Subcutaneous abdominal adipose tissue (tissue), 5 donors: ENCODE measurements around the gene ANO2.
"Not testable (repeated sequence)": the region's sequence is repeated elsewhere in the genome, so short reads cannot be mapped to it uniquely, and the experiment has no call there.

Source experiments
- H3K27ac ChIP-seq: one replicate; pipeline ENCODE4 v1.7.0; 2013; ENCODE audit warnings: low read depth, mild to moderate bottlenecking, inconsistent platforms, low read length, moderate library complexity
- H3K27me3 ChIP-seq, 5 donors: one replicate each; pipeline ENCODE4 v1.7.0; 2013; ENCODE audit warnings: low read length in 5 of 5, inconsistent platforms in 1 of 5; ENCODE audit not compliant: control insufficient read depth in 5 of 5, insufficient read depth in 4 of 5
- H3K36me3 ChIP-seq, 5 donors: one replicate each; pipeline ENCODE4 v1.7.0; 2013; ENCODE audit warnings: low read length in 5 of 5; ENCODE audit not compliant: control insufficient read depth in 5 of 5, insufficient read depth in 5 of 5
- H3K4me1 ChIP-seq, 5 donors: one replicate each; pipeline ENCODE4 v1.7.0; 2013; ENCODE audit warnings: low read length in 5 of 5, mild to moderate bottlenecking in 3 of 5, moderate library complexity in 1 of 5; ENCODE audit not compliant: control insufficient read depth in 5 of 5, insufficient read depth in 5 of 5
- H3K4me3 ChIP-seq, 5 donors: one replicate each; pipeline ENCODE4 v1.7.0; 2013; ENCODE audit warnings: low read length in 5 of 5, low read depth in 1 of 5
- H3K9ac ChIP-seq, 5 donors: one replicate each; pipeline ENCODE4 v1.7.0; 2013; ENCODE audit warnings: low read length in 5 of 5, mild to moderate bottlenecking in 4 of 5, moderate library complexity in 3 of 5
- H3K9me3 ChIP-seq, 5 donors: one replicate each; pipeline ENCODE4 v1.7.0; 2013; ENCODE audit warnings: low read length in 5 of 5; ENCODE audit not compliant: control insufficient read depth in 5 of 5
- donor health status: healthy.
- donor health status: healthy.
- donor health status: healthy.
- donor health status: healthy.
- donor health status: healthy.

Gene ANO2

DNA sequence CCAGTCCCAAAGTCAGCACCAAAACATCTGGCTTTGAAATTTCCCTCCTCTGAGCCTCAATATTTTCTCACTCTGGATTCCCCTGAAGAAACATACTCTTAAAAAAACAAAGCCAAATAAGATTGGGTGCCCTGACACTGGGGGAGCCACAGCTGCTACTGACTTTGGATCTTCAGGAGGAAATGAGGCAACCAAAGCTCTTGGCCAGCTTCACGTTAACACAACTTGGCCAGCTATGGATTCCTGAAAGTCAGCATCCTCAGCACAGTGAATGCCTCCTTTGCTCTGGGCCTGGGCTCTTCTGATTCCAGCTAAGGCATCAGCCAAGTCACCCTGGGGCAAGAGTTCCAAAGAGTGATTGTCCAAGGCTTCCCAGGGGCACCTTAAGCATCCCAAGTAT, 254.8 kb downstream of the ANO2 start:
- no peak overlapping the region for H3K9ac ChIP-seq
- H3K4me3 ChIP-seq = no peak overlapping the region
- H3K4me1 ChIP-seq = no peaks in the 10 kb centered on the region
- peaks cover 0 to 3% (median 0%) of the 10 kb centered on the region in 5 donors for H3K36me3 ChIP-seq
- peaks cover 0 to 3% (median 0%) of the 10 kb centered on the region in 5 donors for H3K27me3 ChIP-seq
- H3K27ac ChIP-seq = no peak overlapping the region
- no peaks in the 10 kb centered on the region for H3K9me3 ChIP-seq

DNA sequence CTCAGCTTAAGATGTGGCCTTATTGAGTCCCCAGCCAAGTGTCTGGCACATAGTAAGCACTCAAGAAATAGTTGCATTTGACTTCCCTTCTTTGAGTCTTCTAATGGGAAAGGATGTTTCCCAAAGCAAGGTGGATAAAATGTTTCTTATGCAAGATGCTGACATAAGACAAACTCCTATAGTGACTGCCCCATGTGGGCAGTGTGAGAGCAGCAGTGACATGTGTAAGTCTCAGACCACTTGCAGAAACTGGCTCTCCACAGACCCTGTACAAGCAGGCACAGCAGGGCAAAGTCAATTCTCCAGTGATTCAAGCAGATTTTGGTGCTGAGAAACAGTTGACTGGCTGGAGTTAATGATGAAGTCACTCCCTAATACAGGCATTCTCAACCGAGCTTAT, 255.3 kb downstream of the ANO2 start:
- no peak overlapping the region for H3K9ac ChIP-seq
- peaks cover 0 to 3% (median 0%) of the 10 kb centered on the region in 5 donors for H3K27me3 ChIP-seq
- H3K27ac ChIP-seq = no peak overlapping the region
- H3K9me3 ChIP-seq = no peaks in the 10 kb centered on the region
- H3K4me1 ChIP-seq = no peaks in the 10 kb centered on the region
- H3K4me3 ChIP-seq = no peak overlapping the region
- peaks cover 0 to 3% (median 0%) of the 10 kb centered on the region in 5 donors for H3K36me3 ChIP-seq

DNA sequence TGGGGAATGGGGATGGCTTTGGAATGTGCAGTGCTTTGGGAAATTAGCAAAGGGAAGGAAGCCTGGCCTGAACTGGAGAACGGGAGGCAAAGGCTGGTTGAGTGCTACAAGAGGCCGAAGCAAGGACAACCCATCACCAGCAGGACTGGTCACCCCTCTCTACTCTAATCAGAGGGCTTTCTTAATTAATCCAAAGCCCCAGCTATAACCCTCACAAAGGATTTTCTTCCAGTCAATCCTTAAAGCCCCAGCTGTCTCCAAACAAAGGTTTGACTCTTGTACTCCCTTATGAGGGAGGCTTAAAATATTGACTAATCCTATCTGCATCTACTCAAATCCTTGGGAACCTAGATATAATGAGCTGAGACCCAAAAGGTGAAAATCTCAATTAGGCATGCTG, 256.8 kb downstream of the ANO2 start:
- no peak overlapping the region for H3K27ac ChIP-seq

GRCh38 chr12:5685935-5686334, 259.1 kb downstream of the ANO2 start:
- H3K9me3 ChIP-seq = no peaks in the 10 kb centered on the region
- no peak overlapping the region for H3K4me3 ChIP-seq

More for the DNA sequence above, 256.8 kb downstream of the ANO2 start:
- no peak overlapping the region for H3K4me3 ChIP-seq
- peaks cover 0 to 2% (median 0%) of the 10 kb centered on the region in 5 donors for H3K36me3 ChIP-seq
- H3K27me3 ChIP-seq = peaks cover 0 to 5% (median 2%) of the 10 kb centered on the region in 5 donors
- no peak overlapping the region for H3K9ac ChIP-seq
- no peaks in the 10 kb centered on the region for H3K9me3 ChIP-seq
- no peaks in the 10 kb centered on the region for H3K4me1 ChIP-seq

DNA sequence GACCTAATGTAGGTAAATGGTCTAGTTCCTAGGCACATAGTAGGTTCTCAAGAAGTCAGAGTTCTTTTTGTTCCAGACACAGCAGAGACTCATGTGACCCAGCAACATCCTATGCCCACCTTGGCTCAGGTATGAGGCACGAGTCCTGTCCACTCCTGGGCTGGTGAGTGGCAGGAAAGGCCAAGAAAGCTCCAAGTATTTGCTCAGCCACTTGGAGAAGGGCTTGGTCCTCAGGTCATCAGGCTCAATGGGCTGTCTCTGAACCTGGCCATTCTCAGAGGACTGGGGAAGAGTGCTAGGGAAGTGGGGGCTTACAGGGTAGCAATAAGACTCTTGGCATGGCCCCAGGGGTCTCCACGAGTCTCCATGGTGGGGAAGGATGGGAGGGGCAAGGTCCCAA, 260.1 kb downstream of the ANO2 start:
- Histone ChIP-seq H3K9me3 (no peaks in the 10 kb centered on the region), H3K9ac (no peak overlapping the region), H3K36me3 (no peaks in the 10 kb centered on the region), H3K4me1 (peaks cover 0 to 8% (median 0%) of the 10 kb centered on the region in 5 donors), H3K27ac (no peak overlapping the region), H3K27me3 (peaks cover 0 to 5% (median 2%) of the 10 kb centered on the region in 5 donors), H3K4me3 (no peak overlapping the region)

More at GRCh38 chr12:5685935-5686334, 259.1 kb downstream of the ANO2 start:
- Histone ChIP-seq H3K9ac (no peak overlapping the region), H3K36me3 (no peaks in the 10 kb centered on the region), H3K4me1 (peaks cover 0 to 8% (median 0%) of the 10 kb centered on the region in 5 donors), H3K27ac (no peak overlapping the region), H3K27me3 (peaks cover 0 to 5% (median 2%) of the 10 kb centered on the region in 5 donors)

- Histone ChIP-seq H3K27me3 (peaks cover 0 to 5% (median 2%) of the 10 kb centered on the region in 5 donors), H3K27ac (no peak overlapping the region), H3K9ac (no peak overlapping the region), H3K4me1 (peaks cover 0 to 8% (median 0%) of the 10 kb centered on the region in 5 donors), H3K36me3 (no peaks in the 10 kb centered on the region), H3K9me3 (no peaks in the 10 kb centered on the region), H3K4me3 (no peak overlapping the region)
Observed at GRCh38 chr12:5682581-5682980, 262.5 kb downstream of the ANO2 start.

GRCh38 chr12:5678176-5678575, 266.9 kb downstream of the ANO2 start:
- Histone ChIP-seq H3K27me3 (peaks cover 0 to 3% (median 0%) of the 10 kb centered on the region in 5 donors), H3K36me3 (no peaks in the 10 kb centered on the region), H3K9ac (no peak overlapping the region), H3K27ac (no peak overlapping the region), H3K4me3 (no peak overlapping the region), H3K9me3 (no peaks in the 10 kb centered on the region), H3K4me1 (peaks cover 0 to 8% (median 0%) of the 10 kb centered on the region in 5 donors)

DNA sequence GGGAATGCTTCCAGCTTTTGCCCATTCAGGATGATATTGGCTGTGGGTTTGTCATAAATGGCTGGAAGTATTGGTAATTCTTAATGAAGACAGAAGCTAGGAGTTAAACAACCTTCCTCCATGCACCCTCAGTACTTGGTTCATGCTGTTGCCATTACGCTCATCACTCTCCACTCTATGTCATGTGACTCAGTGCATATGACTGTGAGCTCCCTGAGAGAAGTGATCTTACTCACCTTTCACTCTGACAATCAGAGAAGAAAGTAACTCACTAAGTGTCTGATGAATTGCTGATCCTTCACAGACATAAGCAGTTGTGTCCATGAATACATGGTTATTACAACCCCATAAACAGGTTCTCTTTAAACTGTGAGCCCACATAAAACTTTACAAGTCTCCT, 275.4 kb downstream of the ANO2 start:
- H3K27ac ChIP-seq, H3K9ac ChIP-seq, H3K36me3 ChIP-seq, H3K4me1 ChIP-seq, H3K4me3 ChIP-seq, H3K27me3 ChIP-seq, H3K9me3 ChIP-seq: not testable (repeated sequence)

DNA sequence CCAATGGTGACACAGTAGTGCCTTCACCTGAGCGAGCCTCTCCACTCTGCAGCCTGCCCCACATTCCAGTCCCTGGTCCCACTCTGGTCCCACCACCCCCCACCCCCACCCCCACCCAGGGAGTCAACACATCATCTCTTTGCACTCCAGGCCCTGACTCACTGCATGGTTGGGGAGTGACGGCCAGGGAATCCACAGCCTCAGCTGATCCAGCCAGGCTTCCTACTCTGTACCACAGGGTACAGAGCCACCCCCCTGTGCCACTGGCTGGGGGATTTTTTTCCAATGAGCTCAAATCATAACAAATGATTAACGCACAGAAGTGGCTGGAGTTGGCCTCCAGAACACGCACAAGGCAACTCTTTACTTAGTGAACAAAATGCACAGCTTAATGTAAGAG, 279.4 kb downstream of the ANO2 start:
- no peaks in the 10 kb centered on the region for H3K27me3 ChIP-seq
- no peak overlapping the region for H3K27ac ChIP-seq
- no peaks in the 10 kb centered on the region for H3K9me3 ChIP-seq
- no peaks in the 10 kb centered on the region for H3K36me3 ChIP-seq
- H3K9ac ChIP-seq = no peak overlapping the region
- H3K4me3 ChIP-seq = no peak overlapping the region
- no peaks in the 10 kb centered on the region for H3K4me1 ChIP-seq

DNA sequence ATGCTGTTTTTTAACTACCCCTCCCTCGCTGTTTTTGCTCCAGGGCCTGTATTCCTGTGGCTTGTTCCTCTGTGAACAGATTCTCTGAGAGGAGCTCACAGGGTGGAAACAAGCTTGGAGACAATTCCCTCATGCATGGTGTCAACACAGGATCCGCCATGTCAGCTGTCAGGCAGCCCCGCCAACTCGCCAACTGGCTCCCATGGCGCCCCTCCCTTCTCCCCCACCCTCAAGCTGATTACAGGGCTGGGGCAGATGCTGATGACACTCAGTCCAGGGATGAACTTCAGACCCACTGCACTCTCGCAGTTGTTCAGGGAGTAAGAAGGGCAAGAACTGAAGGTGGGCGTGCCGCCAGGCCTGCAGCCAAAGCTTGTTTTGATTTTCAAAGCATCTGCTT, 283.2 kb downstream of the ANO2 start:
- H3K9me3 ChIP-seq = no peaks in the 10 kb centered on the region
- no peaks in the 10 kb centered on the region for H3K4me1 ChIP-seq
- no peaks in the 10 kb centered on the region for H3K27me3 ChIP-seq
- no peaks in the 10 kb centered on the region for H3K36me3 ChIP-seq
- no peak overlapping the region for H3K27ac ChIP-seq
- H3K4me3 ChIP-seq = no peak overlapping the region
- no peak overlapping the region for H3K9ac ChIP-seq

GRCh38 chr12:5660238-5660637, 284.8 kb downstream of the ANO2 start:
- no peaks in the 10 kb centered on the region for H3K27me3 ChIP-seq
- H3K27ac ChIP-seq = no peak overlapping the region
- no peaks in the 10 kb centered on the region for H3K9me3 ChIP-seq
- H3K9ac ChIP-seq = no peak overlapping the region
- H3K36me3 ChIP-seq = no peaks in the 10 kb centered on the region
- no peaks in the 10 kb centered on the region for H3K4me1 ChIP-seq
- H3K4me3 ChIP-seq = no peak overlapping the region
